GM18517 (cell line): ENCODE measurements around the gene GAMT.

ENCODE experiments used
- ATAC-seq: cut with Tn5 transposase; IDR thresholded peaks from one replicate; pipeline ENCODE4 v1.9.1; 2021; ENCODE audit warnings: mild to moderate bottlenecking, moderate library complexity; ENCODE audit not compliant: unreplicated experiment

GAMT gene

GRCh38 chr19:1386945-1387683, 14.2 kb downstream of the GAMT start:
- ATAC-seq = no peak

- ATAC-seq = no peak
These were observed 15.5 kb downstream of the GAMT start for GRCh38 chr19:1385816-1386215.

GRCh38 chr19:1384478-1385110, 16.7 kb downstream of the GAMT start:
- no peak for ATAC-seq

- ATAC-seq = peak; percentile 6
These were observed 17.3 kb downstream of the GAMT start for GRCh38 chr19:1384085-1384462.

- peak; percentile 66 for ATAC-seq
These were observed 17.8 kb downstream of the GAMT start, which contains the start of gene NDUFS7 for GRCh38 chr19:1383312-1384084. Gene NDUFS7 (plus strand): TSS chr19:1383907. CDS start chr19:1383927, 20 bp downstream.

DNA sequence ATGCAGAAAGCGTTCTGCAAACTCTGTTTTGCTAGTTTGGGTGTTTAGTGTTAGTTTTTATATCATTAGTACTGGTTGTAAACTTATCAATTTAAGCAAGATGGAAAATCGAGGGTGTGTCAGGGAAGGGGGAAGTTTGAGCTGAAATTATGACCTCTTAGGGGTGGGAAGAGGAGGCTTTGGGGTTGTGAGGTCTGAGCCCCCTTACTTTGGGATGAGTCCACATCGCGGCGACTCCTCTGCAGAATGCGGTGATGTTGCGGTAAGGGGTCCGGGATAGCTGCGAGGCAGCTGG, 18.4 kb downstream of the GAMT start:
- ATAC-seq = no peak

DNA sequence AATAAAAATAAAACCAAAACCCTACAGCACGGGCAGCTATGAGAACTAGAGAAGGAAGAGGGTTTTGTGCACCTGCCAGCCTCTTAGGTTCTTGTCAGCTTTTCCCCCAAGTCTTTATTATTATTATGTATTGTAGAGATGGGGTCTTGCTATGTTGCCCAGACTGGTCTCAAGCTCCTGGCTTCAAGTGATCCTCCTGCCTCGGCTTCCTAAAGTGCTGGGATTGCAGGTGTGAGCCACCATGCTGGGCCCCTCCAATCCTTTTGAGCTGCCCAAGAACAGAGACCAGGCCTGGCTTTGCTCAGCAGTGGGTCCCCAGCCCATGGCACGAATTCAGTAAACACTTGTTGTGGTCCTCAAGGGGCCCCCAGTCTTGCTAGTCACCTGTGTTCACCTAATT, 19.1 kb downstream of the GAMT start:
- no peak for ATAC-seq

DNA sequence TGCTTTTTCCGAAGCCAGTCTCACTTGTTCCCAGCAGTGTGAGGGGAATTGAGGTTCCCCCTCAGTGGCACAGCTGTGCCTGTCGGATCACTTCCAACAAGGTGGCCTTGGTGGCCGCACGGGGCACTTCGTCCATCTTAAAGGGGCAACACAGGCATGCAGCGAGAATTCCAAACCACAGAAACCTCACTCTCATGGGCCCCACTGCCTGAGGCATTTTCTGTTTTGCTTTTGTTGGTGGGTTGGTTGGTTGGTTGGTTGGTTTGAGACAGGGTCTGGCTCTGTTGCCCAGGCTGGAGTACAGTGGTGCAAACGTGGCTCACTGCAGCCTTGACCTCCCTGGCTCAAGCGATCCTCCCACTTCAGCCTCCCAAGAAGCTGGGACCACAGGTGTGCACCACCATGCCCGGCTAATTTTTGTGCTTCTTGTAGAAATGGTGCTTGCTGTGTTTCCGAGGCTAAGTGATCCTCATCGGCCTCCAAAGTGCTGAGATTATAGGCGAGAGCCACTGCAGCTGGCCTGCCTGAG, 21.3 kb downstream of the GAMT start:
- no peak for ATAC-seq

DNA sequence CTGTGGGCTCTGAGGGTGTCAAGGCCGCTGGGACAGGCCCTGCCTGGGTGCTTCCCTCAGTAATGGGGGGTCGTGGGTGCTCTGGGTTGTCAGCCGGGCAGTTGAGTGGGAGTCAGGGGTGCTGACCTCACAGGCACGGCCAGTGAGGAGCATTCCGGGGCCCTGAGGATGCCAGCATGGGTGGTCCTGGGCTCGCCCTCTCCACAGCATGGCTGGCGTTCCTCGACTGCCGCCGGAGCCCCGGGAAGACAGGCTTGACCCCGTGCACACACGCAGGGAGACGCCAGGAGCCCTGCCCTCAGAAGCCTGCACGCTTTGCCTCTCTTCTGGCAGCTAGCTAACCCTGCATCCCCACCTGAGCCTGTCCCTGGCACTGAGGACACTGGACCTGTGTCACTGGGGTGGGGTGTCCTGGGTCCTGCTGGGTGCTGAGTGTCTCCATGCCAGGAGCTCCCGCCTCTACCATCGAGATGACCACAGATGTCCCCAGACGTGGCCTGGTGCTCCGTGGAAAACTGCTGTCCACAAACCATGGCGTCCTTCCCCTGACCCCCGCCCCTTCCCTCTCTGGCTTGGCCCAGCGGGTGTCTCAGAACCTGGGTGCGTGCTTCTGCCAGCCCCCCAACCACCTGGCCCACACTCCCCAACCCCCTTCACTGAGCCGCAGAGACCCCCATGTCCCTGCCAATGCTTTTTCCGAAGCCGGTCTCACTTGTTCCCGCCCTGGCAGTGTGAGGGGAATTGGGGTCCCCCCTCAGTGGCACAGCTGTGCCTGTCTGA, 22.0 kb downstream of the GAMT start:
- no peak for ATAC-seq

DNA sequence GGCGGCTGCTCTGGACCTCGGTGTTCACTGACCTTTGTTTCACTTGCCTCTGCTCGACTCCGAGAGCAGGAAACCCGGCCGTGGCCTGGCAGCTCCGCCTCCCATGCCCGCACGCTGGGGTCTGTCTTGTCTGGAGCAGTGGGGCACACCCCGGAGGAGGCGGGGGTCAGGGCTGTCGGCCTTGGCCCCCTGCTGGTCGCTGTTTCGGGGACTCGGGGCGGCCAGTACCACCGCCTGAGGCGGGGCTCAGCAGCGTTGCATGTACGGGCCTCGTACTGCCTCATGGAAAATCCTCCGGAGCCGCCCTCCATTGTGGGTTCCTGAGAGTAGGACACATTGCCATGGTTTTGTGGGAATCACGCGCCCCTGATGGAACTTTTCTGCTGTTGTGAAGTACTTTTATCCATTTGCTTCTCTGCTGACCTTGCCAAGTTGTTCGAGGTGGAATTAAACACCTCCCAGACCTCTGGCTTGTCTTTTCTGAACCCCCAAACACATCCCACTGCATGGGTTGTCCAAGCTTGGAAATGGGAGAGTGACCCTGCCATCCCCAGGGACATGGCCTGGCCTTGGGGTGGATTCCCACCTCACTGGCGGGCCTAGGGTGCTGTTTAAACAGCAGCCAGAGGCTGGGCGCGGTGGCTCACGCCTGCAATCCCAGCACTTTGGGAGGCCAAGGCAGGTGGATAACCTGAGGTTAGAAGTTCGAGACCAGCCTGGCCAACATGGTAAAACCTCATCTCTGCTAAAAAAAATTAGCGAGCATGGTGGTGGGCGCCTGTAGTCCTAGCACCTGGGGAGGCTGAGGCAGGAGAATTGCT, 23.2 kb downstream of the GAMT start:
- no peak for ATAC-seq

- no peak for ATAC-seq
These were observed 24.0 kb downstream of the GAMT start for GRCh38 chr19:1377176-1377964.

GRCh38 chr19:1376415-1376805, 24.9 kb downstream of the GAMT start:
- ATAC-seq = no peak

GRCh38 chr19:1374250-1374577, 27.1 kb downstream of the GAMT start:
- no peak for ATAC-seq

GRCh38 chr19:1373534-1374249, 27.6 kb downstream of the GAMT start:
- no peak for ATAC-seq

GRCh38 chr19:1373042-1373533, 28.3 kb downstream of the GAMT start:
- ATAC-seq = no peak

- no peak for ATAC-seq
These were observed 30.6 kb downstream of the GAMT start for GRCh38 chr19:1370579-1371361.

- no peak for ATAC-seq
These were observed 32.0 kb downstream of the GAMT start for GRCh38 chr19:1369214-1369805.
